ENCODE data around the gene RALGPS2.
"Not testable (repeated sequence)": the region's sequence is repeated elsewhere in the genome, so short reads cannot be mapped to it uniquely, and the experiment has no call there.

Gene RALGPS2

DNA sequence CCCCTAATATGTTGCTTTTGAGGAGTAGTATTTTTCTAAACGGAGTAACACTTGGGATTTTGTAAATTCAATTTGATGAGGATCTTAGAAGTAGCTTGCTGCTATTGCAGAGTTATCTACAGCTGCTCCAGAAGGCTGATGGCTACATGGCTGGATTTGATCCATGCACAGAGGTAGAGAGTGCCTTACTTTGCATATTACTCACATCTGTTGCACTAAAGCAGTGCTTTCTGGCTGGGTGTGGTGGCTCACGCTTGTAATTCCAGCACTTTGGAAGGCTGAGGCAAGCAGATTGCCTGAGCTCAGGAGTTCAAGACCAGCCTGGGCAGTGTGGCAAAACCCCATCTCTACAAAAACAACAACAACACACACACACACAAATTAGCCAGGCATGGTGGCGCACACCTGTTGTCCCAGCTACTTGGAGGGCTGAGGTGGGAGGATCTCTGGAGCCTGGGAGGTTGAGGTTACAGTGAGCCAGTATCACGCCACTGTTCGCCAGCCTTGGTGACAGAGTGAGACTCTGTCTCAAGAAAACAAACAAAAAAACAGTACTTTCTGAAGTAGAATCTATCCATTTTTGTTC is 24.6 kb downstream of the RALGPS2 start:
- no peak for DNase-seq (ENCODE audit: low spot score)
- Histone ChIP-seq H3K27ac (replicated peaks; ENCODE audit: low read length) (no peak overlapping the region), H4K91ac (ENCODE audit: low read depth, low read length, poor library complexity) (no peak overlapping the region), H2BK5ac (ENCODE audit: low read length) (no peak overlapping the region), H3K23ac (ENCODE audit: low read depth, low read length, poor library complexity) (peak overlapping the region; percentile 34), H3K9ac (ENCODE audit: low read depth, low read length, poor library complexity) (no peak overlapping the region), H3K79me1 (ENCODE audit: low read depth, low read length) (peaks cover 2% of the 10 kb centered on the region), H2AFZ (ENCODE audit: low read length) (no peak overlapping the region), H4K8ac (ENCODE audit: low read depth, low read length) (no peak overlapping the region), H2BK120ac (ENCODE audit: low read depth, low read length) (no peak overlapping the region), H3K14ac (ENCODE audit: low read length) (no peak overlapping the region), H2BK15ac (ENCODE audit: low read length) (no peak overlapping the region), H3K4me3 (ENCODE audit: low read length in 2 of 2) (no peak overlapping the region), H3K9me3 (replicated peaks in 1 of 2; ENCODE audit: control insufficient read depth in 2 of 2, insufficient read depth in 1 of 2, low read depth in 1 of 2, low read length in 2 of 2) (peaks cover 0 to 9% of the 10 kb centered on the region in 2 donors), H3K4ac (ENCODE audit: low read length) (no peak overlapping the region), H3K4me1 (ENCODE audit: control insufficient read depth in 2 of 2, insufficient read depth in 1 of 2, low read depth in 1 of 2, low read length in 2 of 2) (no peaks in the 10 kb centered on the region), H3K27me3 (ENCODE audit: control insufficient read depth in 3 of 3, insufficient read depth in 3 of 3, low read depth in 1 of 3, low read length in 3 of 3) (no peaks in the 10 kb centered on the region), H2BK12ac (ENCODE audit: low read length) (no peak overlapping the region), H3K4me2 (ENCODE audit: insufficient read depth, low read length, poor library complexity, severe bottlenecking) (no peak overlapping the region), H3K36me3 (replicated peaks in 1 of 2; ENCODE audit: control insufficient read depth in 2 of 2, insufficient read depth in 2 of 2, low read length in 2 of 2) (no peaks in the 10 kb centered on the region), H3K18ac (ENCODE audit: low read length) (no peak overlapping the region), H2AK5ac (ENCODE audit: low read depth, low read length) (no peak overlapping the region)
- no CpG with 5 or more reads among the region's 5 CpGs for WGBS, 2 donors (ENCODE audit: extremely low coverage in 2 of 2, insufficient read length in 2 of 2, insufficient replicate concordance in 1 of 2)

DNA sequence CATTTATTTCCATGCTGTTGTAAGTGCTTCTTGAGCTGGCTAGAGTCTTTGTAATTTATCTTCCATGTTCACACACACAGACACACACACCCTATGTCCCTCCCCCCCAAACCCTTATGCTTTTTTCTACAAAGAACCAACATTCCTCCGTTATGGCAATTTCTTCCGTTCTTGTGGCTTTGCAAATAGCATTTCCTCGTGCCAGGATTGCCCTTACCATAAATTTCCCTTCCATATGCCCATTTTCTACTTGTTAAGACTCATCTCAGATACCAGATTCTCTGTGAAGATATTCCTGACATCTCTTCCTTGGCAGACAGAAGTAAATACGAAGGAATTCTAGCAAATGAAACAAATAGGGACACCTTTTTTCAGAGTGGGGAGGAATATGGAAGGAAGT is 26.0 kb downstream of the RALGPS2 start:
- no peak overlapping the region for H4K8ac ChIP-seq (ENCODE audit: low read depth, low read length)
- no peak overlapping the region for H3K4me3 ChIP-seq (ENCODE audit: low read length in 2 of 2)
- H3K27me3 ChIP-seq (ENCODE audit: control insufficient read depth in 3 of 3, insufficient read depth in 3 of 3, low read depth in 1 of 3, low read length in 3 of 3), result no peaks in the 10 kb centered on the region
- peaks cover 2% of the 10 kb centered on the region for H3K79me1 ChIP-seq (ENCODE audit: low read depth, low read length)
- H2AK5ac ChIP-seq (ENCODE audit: low read depth, low read length), result no peak overlapping the region
- no peak overlapping the region for H2BK120ac ChIP-seq (ENCODE audit: low read depth, low read length)
- DNase-seq (ENCODE audit: low spot score), result no peak
- no peaks in the 10 kb centered on the region for H3K36me3 ChIP-seq (replicated peaks in 1 of 2; ENCODE audit: control insufficient read depth in 2 of 2, insufficient read depth in 2 of 2, low read length in 2 of 2)
- no peak overlapping the region for H3K23ac ChIP-seq (ENCODE audit: low read depth, low read length, poor library complexity)
- H2BK15ac ChIP-seq (ENCODE audit: low read length), result no peak overlapping the region
- H3K14ac ChIP-seq (ENCODE audit: low read length), result no peak overlapping the region
- H2BK5ac ChIP-seq (ENCODE audit: low read length), result no peak overlapping the region
- H3K9ac ChIP-seq (ENCODE audit: low read depth, low read length, poor library complexity), result no peak overlapping the region
- no peak overlapping the region for H4K91ac ChIP-seq (ENCODE audit: low read depth, low read length, poor library complexity)
- no CpG with 5 or more reads among the region's 4 CpGs for WGBS, 2 donors (ENCODE audit: extremely low coverage in 2 of 2, insufficient read length in 2 of 2, insufficient replicate concordance in 1 of 2)
- no peak overlapping the region for H2AFZ ChIP-seq (ENCODE audit: low read length)
- H3K9me3 ChIP-seq (replicated peaks in 1 of 2; ENCODE audit: control insufficient read depth in 2 of 2, insufficient read depth in 1 of 2, low read depth in 1 of 2, low read length in 2 of 2), result peaks cover 0 to 17% of the 10 kb centered on the region in 2 donors
- H3K27ac ChIP-seq (replicated peaks; ENCODE audit: low read length), result no peak overlapping the region
- H3K4me1 ChIP-seq (ENCODE audit: control insufficient read depth in 2 of 2, insufficient read depth in 1 of 2, low read depth in 1 of 2, low read length in 2 of 2), result no peaks in the 10 kb centered on the region
- H3K4ac ChIP-seq (ENCODE audit: low read length), result no peak overlapping the region
- H3K4me2 ChIP-seq (ENCODE audit: insufficient read depth, low read length, poor library complexity, severe bottlenecking), result no peak overlapping the region
- no peak overlapping the region for H2BK12ac ChIP-seq (ENCODE audit: low read length)
- H3K18ac ChIP-seq (ENCODE audit: low read length), result no peak overlapping the region

- WGBS, 2 donors (ENCODE audit: extremely low coverage in 2 of 2, insufficient read length in 2 of 2, insufficient replicate concordance in 1 of 2), result no CpG with 5 or more reads among the region's 2 CpGs
- Histone ChIP-seq H2AFZ (ENCODE audit: low read length) (no peak overlapping the region), H3K18ac (ENCODE audit: low read length) (no peak overlapping the region), H2BK5ac (ENCODE audit: low read length) (no peak overlapping the region), H3K9ac (ENCODE audit: low read depth, low read length, poor library complexity) (no peak overlapping the region), H2BK15ac (ENCODE audit: low read length) (no peak overlapping the region), H2BK12ac (ENCODE audit: low read length) (no peak overlapping the region), H3K79me1 (ENCODE audit: low read depth, low read length) (peaks cover 2% of the 10 kb centered on the region), H3K36me3 (replicated peaks in 1 of 2; ENCODE audit: control insufficient read depth in 2 of 2, insufficient read depth in 2 of 2, low read length in 2 of 2) (no peaks in the 10 kb centered on the region), H3K23ac (ENCODE audit: low read depth, low read length, poor library complexity) (no peak overlapping the region), H3K14ac (ENCODE audit: low read length) (no peak overlapping the region), H3K4ac (ENCODE audit: low read length) (no peak overlapping the region), H2BK120ac (ENCODE audit: low read depth, low read length) (no peak overlapping the region), H3K9me3 (replicated peaks in 1 of 2; ENCODE audit: control insufficient read depth in 2 of 2, insufficient read depth in 1 of 2, low read depth in 1 of 2, low read length in 2 of 2) (peaks cover 0 to 18% of the 10 kb centered on the region in 2 donors), H4K91ac (ENCODE audit: low read depth, low read length, poor library complexity) (no peak overlapping the region), H3K4me2 (ENCODE audit: insufficient read depth, low read length, poor library complexity, severe bottlenecking) (no peak overlapping the region), H3K27me3 (ENCODE audit: control insufficient read depth in 3 of 3, insufficient read depth in 3 of 3, low read depth in 1 of 3, low read length in 3 of 3) (no peaks in the 10 kb centered on the region), H2AK5ac (ENCODE audit: low read depth, low read length) (no peak overlapping the region), H3K4me3 (ENCODE audit: low read length in 2 of 2) (no peak overlapping the region), H3K4me1 (ENCODE audit: control insufficient read depth in 2 of 2, insufficient read depth in 1 of 2, low read depth in 1 of 2, low read length in 2 of 2) (no peaks in the 10 kb centered on the region), H4K8ac (ENCODE audit: low read depth, low read length) (no peak overlapping the region), H3K27ac (replicated peaks; ENCODE audit: low read length) (no peak overlapping the region)
- no peak for DNase-seq (ENCODE audit: low spot score)
Observed at GRCh38 chr1:178752891-178753290, 27.8 kb downstream of the RALGPS2 start.

GRCh38 chr1:178754655-178755256 is 29.7 kb downstream of the RALGPS2 start:
- H2BK5ac ChIP-seq (ENCODE audit: low read length); DNase-seq (ENCODE audit: low spot score); H3K36me3 ChIP-seq (replicated peaks in 1 of 2; ENCODE audit: control insufficient read depth in 2 of 2, insufficient read depth in 2 of 2, low read length in 2 of 2); H3K9ac ChIP-seq (ENCODE audit: low read depth, low read length, poor library complexity); H3K4me1 ChIP-seq (ENCODE audit: control insufficient read depth in 2 of 2, insufficient read depth in 1 of 2, low read depth in 1 of 2, low read length in 2 of 2); H2AFZ ChIP-seq (ENCODE audit: low read length); H2BK12ac ChIP-seq (ENCODE audit: low read length); H3K27ac ChIP-seq (replicated peaks; ENCODE audit: low read length); H2AK5ac ChIP-seq (ENCODE audit: low read depth, low read length); H4K8ac ChIP-seq (ENCODE audit: low read depth, low read length); H3K79me1 ChIP-seq (ENCODE audit: low read depth, low read length); H3K18ac ChIP-seq (ENCODE audit: low read length); H3K23ac ChIP-seq (ENCODE audit: low read depth, low read length, poor library complexity); H3K14ac ChIP-seq (ENCODE audit: low read length); H4K91ac ChIP-seq (ENCODE audit: low read depth, low read length, poor library complexity); H3K4me2 ChIP-seq (ENCODE audit: insufficient read depth, low read length, poor library complexity, severe bottlenecking); H3K4me3 ChIP-seq (ENCODE audit: low read length in 2 of 2); H3K27me3 ChIP-seq (ENCODE audit: control insufficient read depth in 3 of 3, insufficient read depth in 3 of 3, low read depth in 1 of 3, low read length in 3 of 3); H2BK15ac ChIP-seq (ENCODE audit: low read length); H3K4ac ChIP-seq (ENCODE audit: low read length); H2BK120ac ChIP-seq (ENCODE audit: low read depth, low read length): not testable (repeated sequence)
- peaks cover 0 to 25% of the 10 kb centered on the region in 2 donors for H3K9me3 ChIP-seq (replicated peaks in 1 of 2; ENCODE audit: control insufficient read depth in 2 of 2, insufficient read depth in 1 of 2, low read depth in 1 of 2, low read length in 2 of 2)
- WGBS, 2 donors (ENCODE audit: extremely low coverage in 2 of 2, insufficient read length in 2 of 2, insufficient replicate concordance in 1 of 2), result no CpG with 5 or more reads among the region's 3 CpGs
